GM19438 (cell line): Measurements from ENCODE around the gene LRRTM2.
"Not testable (repeated sequence)": the region's sequence is repeated elsewhere in the genome, so short reads cannot be mapped to it uniquely, and the experiment has no call there.

Experiments used
- ATAC-seq: cut with Tn5 transposase; IDR thresholded peaks from one replicate; pipeline ENCODE4 v1.9.1; 2021; ENCODE audit warnings: low read depth; ENCODE audit not compliant: unreplicated experiment

LRRTM2 gene

GRCh38 chr5:138843316-138844124 lies 31.6 kb downstream of the LRRTM2 start:
- no peak for ATAC-seq

- ATAC-seq: no peak
Observed at GRCh38 chr5:138841531-138841930, 33.6 kb downstream of the LRRTM2 start.

GRCh38 chr5:138840103-138840502 lies 35.0 kb downstream of the LRRTM2 start:
- no peak for ATAC-seq

- no peak for ATAC-seq
Observed at GRCh38 chr5:138837160-138837559, 38.0 kb downstream of the LRRTM2 start.

GRCh38 chr5:138834853-138835252 lies 40.3 kb downstream of the LRRTM2 start:
- not testable (repeated sequence) for ATAC-seq

- no peak for ATAC-seq
Observed at GRCh38 chr5:138833726-138834480, 41.2 kb downstream of the LRRTM2 start.

GRCh38 chr5:138833080-138833479 lies 42.1 kb downstream of the LRRTM2 start:
- no peak for ATAC-seq

- ATAC-seq: no peak
Observed at GRCh38 chr5:138832218-138832617, 42.9 kb downstream of the LRRTM2 start.

- ATAC-seq: no peak
Observed at GRCh38 chr5:138831703-138832102, 43.4 kb downstream of the LRRTM2 start.

- ATAC-seq: no peak
Observed at GRCh38 chr5:138829341-138829740, 45.8 kb downstream of the LRRTM2 start.

- ATAC-seq: no peak
Observed at GRCh38 chr5:138828556-138828955, 46.6 kb downstream of the LRRTM2 start.

- ATAC-seq: no peak
Observed at GRCh38 chr5:138824924-138825863, 49.9 kb downstream of the LRRTM2 start.

GRCh38 chr5:138824516-138824915 lies 50.6 kb downstream of the LRRTM2 start:
- ATAC-seq: no peak

- no peak for ATAC-seq
Observed at GRCh38 chr5:138820695-138821094, 54.4 kb downstream of the LRRTM2 start.

GRCh38 chr5:138819081-138819480 lies 56.1 kb downstream of the LRRTM2 start:
- no peak for ATAC-seq
